RCC 7860 (cell line): ENCODE measurements around the gene GMDS.

ENCODE experiments used
- DNase-seq: peaks from one replicate; pipeline ENCODE4 v3.0.0-alpha.2; 2015; ENCODE audit warnings: low spot score
- FAIRE-seq: peaks from 2 replicates; lab custom pipeline; 2012; peaks lifted over from hg19 to GRCh38; lab: Jason Lieb, UNC

Gene GMDS

DNA sequence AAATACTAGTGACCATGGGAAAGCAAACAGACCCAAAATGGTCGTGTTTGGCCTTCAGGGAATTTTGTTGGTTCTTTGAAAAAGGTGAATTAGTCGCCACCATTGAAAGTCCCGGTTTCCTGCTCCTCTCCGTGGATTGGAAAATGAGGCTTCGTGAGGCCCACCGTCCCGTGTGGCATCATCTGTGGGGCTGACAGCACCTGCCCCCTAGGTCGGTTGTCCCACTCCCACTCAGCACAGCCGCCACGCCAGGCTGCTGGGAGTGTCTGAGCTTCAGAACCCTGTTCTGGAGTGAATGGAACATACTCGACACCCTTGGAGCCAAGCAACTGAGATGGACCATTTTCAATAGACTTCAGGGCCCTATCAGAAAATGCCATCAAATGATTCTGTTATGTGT is 668.7 kb downstream of the GMDS start:
- DNase-seq (no peak), FAIRE-seq (no peak)

- DNase-seq (no peak), FAIRE-seq (no peak)
Observed at GRCh38 chr6:1576166-1576565, 669.2 kb downstream of the GMDS start.

DNA sequence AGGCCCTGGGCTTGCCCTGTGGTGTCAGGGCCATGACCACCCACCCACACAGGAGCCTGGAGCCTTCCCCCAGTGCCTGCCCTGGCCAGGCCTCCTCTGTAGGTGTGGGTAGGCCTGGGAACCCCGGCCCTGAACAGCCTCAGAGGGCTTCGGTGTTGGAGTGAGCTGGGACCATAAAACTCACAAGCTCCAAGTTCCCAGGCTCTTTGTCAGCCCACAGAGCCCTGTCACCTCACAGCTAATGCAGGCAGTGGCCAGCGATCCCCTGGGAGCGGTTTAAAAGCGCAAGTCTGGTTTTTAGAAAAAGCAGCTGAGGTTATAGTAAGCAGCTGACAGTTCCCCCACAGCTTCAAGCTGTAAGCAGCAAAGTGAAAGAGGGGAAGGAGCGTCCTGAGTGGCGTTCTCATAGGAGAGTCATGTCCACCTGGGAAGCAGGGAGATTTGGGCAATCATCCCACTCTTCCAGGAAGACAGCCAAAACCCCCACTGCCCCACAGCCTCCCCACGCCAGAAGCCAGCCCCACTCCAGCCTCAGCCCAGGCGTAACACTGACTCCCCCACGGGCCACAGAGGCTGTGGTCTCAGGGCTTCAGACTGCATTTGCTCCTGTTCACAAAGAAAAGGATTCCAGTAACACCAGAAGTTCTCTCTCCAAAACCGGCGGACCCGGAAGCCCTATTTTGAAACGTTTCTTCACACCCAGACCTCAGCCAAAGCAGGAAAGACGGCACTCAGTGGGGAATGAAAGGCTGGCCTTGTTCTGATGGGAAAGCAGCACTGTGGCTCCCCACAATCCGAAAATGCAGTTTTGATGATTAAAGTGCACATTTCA is 670.0 kb downstream of the GMDS start:
- no peak for FAIRE-seq
- no peak for DNase-seq

DNA sequence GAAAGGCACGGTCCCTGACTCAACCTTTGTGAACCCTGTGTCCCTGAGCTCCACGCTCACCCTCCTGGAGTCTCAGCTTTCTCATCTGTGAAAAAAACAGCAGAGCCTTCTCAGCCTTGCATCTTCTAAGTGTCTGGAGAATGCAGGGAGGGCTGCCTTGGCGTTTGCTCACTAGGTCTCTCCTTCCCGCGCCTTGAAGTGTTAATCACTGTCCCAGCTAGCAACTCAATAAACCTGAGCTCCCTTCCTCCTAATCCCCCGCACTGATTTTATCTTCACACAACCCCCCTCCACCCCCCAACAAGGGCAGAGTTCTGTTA is 670.6 kb downstream of the GMDS start:
- FAIRE-seq = no peak
- DNase-seq = no peak

DNA sequence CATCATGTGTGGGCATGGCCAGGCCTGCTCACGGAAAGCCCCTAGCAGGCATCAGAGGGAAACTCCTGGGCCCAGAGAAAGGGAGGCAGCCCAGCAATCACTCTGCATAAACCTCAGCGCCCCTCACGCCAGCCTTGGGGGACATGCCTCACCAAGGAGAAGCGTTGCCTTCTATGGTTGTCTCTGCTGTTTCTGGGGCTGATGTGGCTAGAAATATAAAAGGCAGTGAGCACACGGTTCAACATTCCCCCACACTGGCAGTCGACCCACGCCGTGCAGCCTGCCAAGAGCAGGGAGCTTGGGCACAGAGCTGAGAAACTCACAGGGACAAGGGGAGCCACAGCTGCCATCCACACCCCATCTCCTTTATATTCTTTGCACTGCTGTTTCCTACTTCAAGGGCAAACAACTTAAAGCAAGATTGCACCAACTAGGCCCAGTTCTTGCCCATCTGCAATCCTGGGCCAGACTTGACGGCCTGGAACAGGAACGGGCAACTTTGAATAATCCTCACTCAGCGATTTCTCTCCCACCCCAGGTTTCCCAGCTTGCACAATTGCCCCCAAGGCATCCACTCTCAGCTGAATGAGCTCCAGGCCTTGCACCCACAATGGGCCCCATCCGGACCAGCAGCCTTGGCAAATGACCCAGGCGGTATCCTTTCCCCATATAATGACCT is 671.2 kb downstream of the GMDS start:
- DNase-seq (no peak), FAIRE-seq (no peak)
